Transverse colon (tissue), 4 donors: Measurements from ENCODE around the gene MCRIP2. TPM values are rescaled to one million over a fixed set of nuclear protein-coding genes. Genes with fewer than 3 reads are reported as not detected.

Source experiments
- DNase-seq: peaks from one replicate; pipeline ENCODE4 v3.0.0-alpha.2; 2019
- H3K27ac ChIP-seq, 4 donors: fragments of 200-600 bp; sonication (generic); 2 replicates each; pipeline ENCODE4 v1.5.1; 2016 to 2018; ENCODE audit warnings: inconsistent platforms in 4 of 4
- H3K27me3 ChIP-seq: fragments of 200-600 bp; sonication (generic); 2 replicates; pipeline ENCODE4 v1.5.1; 2017; ENCODE audit warnings: inconsistent platforms
- H3K36me3 ChIP-seq, 4 donors: fragments of 200-600 bp; sonication (generic); 2 replicates each; pipeline ENCODE4 v1.5.1; 2017 to 2019; ENCODE audit warnings: inconsistent platforms in 4 of 4
- H3K4me1 ChIP-seq, 4 donors: fragments of 200-600 bp; sonication (generic); 2 replicates each; pipeline ENCODE4 v1.5.1; 2017 to 2020; ENCODE audit warnings: inconsistent platforms in 4 of 4
- H3K4me3 ChIP-seq, 4 donors: fragments of 200-600 bp; sonication (generic); 1 replicate in 1 of 4; 2 replicates in 3 of 4; pipeline versions ENCODE4 v1.5.1 to v1.6.1; 2017 to 2019; ENCODE audit warnings: inconsistent platforms in 4 of 4
- H3K9me3 ChIP-seq, 2 donors: fragments of 200-600 bp; sonication (generic); 2 replicates each; pipeline ENCODE4 v1.5.1; 2017 to 2019; ENCODE audit warnings: inconsistent platforms in 2 of 2
- CTCF ChIP-seq, 5 experiments: fragments of 200-600 bp in 3 of 5; fragments of 450-650 bp in 2 of 5; sonication (generic) in 3 of 5; IDR thresholded peaks; 1 replicate in 2 of 5; 2 replicates in 3 of 5; pipeline ENCODE4 v1.5.1; 2016 to 2017; ENCODE audit warnings: antibody characterized with exemption in 5 of 5, inconsistent platforms in 3 of 5, mild to moderate bottlenecking in 2 of 5, moderate library complexity in 1 of 5
- EP300 ChIP-seq: sonication (generic); formaldehyde crosslinking; IDR thresholded peaks from one replicate; pipeline ENCODE4 v1.6.1; 2017; ENCODE audit warnings: antibody characterized with exemption, low read depth
- POLR2A ChIP-seq: fragments of 450-650 bp; IDR thresholded peaks from one replicate; pipeline ENCODE4 v1.6.1; 2016; ENCODE audit warnings: antibody characterized with exemption, mild to moderate bottlenecking, moderate library complexity
- POLR2AphosphoS5 ChIP-seq, 3 donors: sonication (generic); formaldehyde crosslinking; IDR thresholded peaks; one replicate each; pipeline ENCODE4 v1.6.1; 2016; ENCODE audit warnings: antibody characterized with exemption in 3 of 3
- WGBS, 2 donors: methylation state at CpG; one replicate each; pipeline ENCODE4 v1.1.5; 2018; ENCODE audit warnings: low coverage in 1 of 2; 5-methylcytosine and 5-hydroxymethylcytosine counted together
- in situ Hi-C, 4 donors: fragments of 200-750 bp; cut with MboI; loops; one replicate each; pipeline versions ENCODE4 v1.15.0 to v1.15.1; 2017; ENCODE audit warnings: low sequenced_read_pairs in 3 of 4, low pct_ligation_motif_present in 1 of 4, low pct_unique_long_range_greater_than_20kb in 1 of 4
- intact Hi-C: fragments of 100-400 bp; cut with DNase I; formaldehyde crosslinking; loops from one replicate; pipeline ENCODE4 v1.15.1; 2023; ENCODE audit warnings: low total_unique reads
- total RNA-seq, 4 donors: library from RNA; depleted of rRNA; stranded (reverse); fragments of >200 nt; gene quantifications; one replicate each; pipeline ENCODE4 v1.1.0, GENCODE V29; 2016

Gene MCRIP2
- total RNA-seq, 4 donors from 2014 or later, result 158 to 267 (median 211) TPM

GRCh38 chr16:636206-637080 lies 5.2 kb upstream of the MCRIP2 start, which contains the start of gene METTL26:
TSS of gene METTL26 (minus strand) at chr16:636305. CDS start at chr16:636290, 15 bp downstream.
- intact Hi-C loops (loop anchor here (1.0 kb wide), 1 partner anchor 47 kb away; no protein-coding TSS in a partner anchor), in situ Hi-C loops (no loop called here)
- Histone ChIP-seq H3K27me3 (no peaks in the 10 kb centered on the region), H3K9me3 (no peaks in the 10 kb centered on the region), H3K4me1 (peaks cover 11 to 22% (median 21%) of the 10 kb centered on the region in 4 donors), H3K4me3 (peak within 1 kb of the TSS; percentile 73 to 94 (median 79)), H3K36me3 (no peaks in the 10 kb centered on the region), H3K27ac (peak within 1 kb of the TSS; percentile 96 to 100 (median 98))
- peak; percentile 97 for DNase-seq
- 0 to 5% methylated on average over 4 to 66 of the region's 91 CpGs for WGBS, 2 donors
- TF ChIP-seq POLR2A, result peak; percentile 61
- TF ChIP-seq POLR2AphosphoS5 (IDR thresholded peaks at IDR 0.05), result peak; percentile 13 to 83 (median 73)
- TF ChIP-seq EP300, result no peak
- peak in 3 of 5 experiments; percentile 3 to 44 (median 20) for TF ChIP-seq CTCF (IDR thresholded peaks at IDR 0.05)

- intact Hi-C loops (no loop called here), in situ Hi-C loops (no loop called here)
- WGBS, 2 donors, result 29% methylated on average over 22 of the region's 53 CpGs; no CpG with 5 or more reads in 1 of the 2 donors
- Histone ChIP-seq H3K4me1 (peaks cover 11 to 25% (median 21%) of the 10 kb centered on the region in 4 donors), H3K27ac (peak overlapping the region; percentile 96 to 100 (median 98)), H3K27me3 (no peaks in the 10 kb centered on the region), H3K9me3 (no peaks in the 10 kb centered on the region), H3K36me3 (no peaks in the 10 kb centered on the region), H3K4me3 (peak overlapping the region; percentile 73 to 94 (median 79))
- TF ChIP-seq POLR2AphosphoS5 (IDR thresholded peaks at IDR 0.05) (no peak), POLR2A (no peak), CTCF (IDR thresholded peaks at IDR 0.05) (no peak), EP300 (no peak)
- DNase-seq, result peak; percentile 92
Observed at GRCh38 chr16:637081-638018, 4.3 kb upstream of the MCRIP2 start.

- 85% methylated on average over 10 of the region's 15 CpGs; no CpG with 5 or more reads in 1 of the 2 donors for WGBS, 2 donors
- Histone ChIP-seq H3K4me3 (no peak overlapping the region), H3K36me3 (no peaks in the 10 kb centered on the region), H3K4me1 (peaks cover 17 to 33% (median 28%) of the 10 kb centered on the region in 4 donors), H3K9me3 (no peaks in the 10 kb centered on the region), H3K27ac (peak overlapping the region in 3 of 4 donors; percentile 96 to 100 (median 98)), H3K27me3 (no peaks in the 10 kb centered on the region)
- no peak for DNase-seq
- intact Hi-C loops (no loop called here), in situ Hi-C loops (no loop called here)
- TF ChIP-seq EP300, result no peak
Observed at GRCh38 chr16:638034-638543, 3.5 kb upstream of the MCRIP2 start.

- no peaks in the 10 kb centered on the region for H3K36me3 ChIP-seq
- no peak for DNase-seq
- peaks cover 22 to 40% (median 35%) of the 10 kb centered on the region in 4 donors for H3K4me1 ChIP-seq
- H3K4me3 ChIP-seq, result no peak overlapping the region
- no peak overlapping the region for H3K27ac ChIP-seq
- intact Hi-C loops (no loop called here), in situ Hi-C loops (no loop called here)
- WGBS, 2 donors, result 82 to 93% methylated on average over 5 to 8 of the region's 9 CpGs
- no peaks in the 10 kb centered on the region for H3K9me3 ChIP-seq
- H3K27me3 ChIP-seq, result no peaks in the 10 kb centered on the region
- TF ChIP-seq CTCF (IDR thresholded peaks at IDR 0.05) (no peak), POLR2AphosphoS5 (IDR thresholded peaks at IDR 0.05) (no peak), POLR2A (no peak), EP300 (no peak)
Observed at GRCh38 chr16:638836-639235, 2.8 kb upstream of the MCRIP2 start.
